Prostate gland (tissue), 2 donors: ENCODE results near the gene MRAP.

Experiments
- POLR2A ChIP-seq: fragments of 450-650 bp; IDR thresholded peaks from one replicate; pipeline ENCODE4 v1.6.1; 2016; ENCODE audit warnings: antibody characterized with exemption, mild to moderate bottlenecking
- TF ChIP-seq, protein P1 (sequence below), 4 experiments: fragments of 200-600 bp in 2 of 4; fragments of 450-650 bp in 2 of 4; sonication (generic) in 2 of 4; IDR thresholded peaks; 1 replicate in 3 of 4; 2 replicates in 1 of 4; pipeline ENCODE4 v1.5.1; 2016 to 2019; ENCODE audit warnings: antibody characterized with exemption in 4 of 4, mild to moderate bottlenecking in 2 of 4, moderate library complexity in 2 of 4

DNA sequence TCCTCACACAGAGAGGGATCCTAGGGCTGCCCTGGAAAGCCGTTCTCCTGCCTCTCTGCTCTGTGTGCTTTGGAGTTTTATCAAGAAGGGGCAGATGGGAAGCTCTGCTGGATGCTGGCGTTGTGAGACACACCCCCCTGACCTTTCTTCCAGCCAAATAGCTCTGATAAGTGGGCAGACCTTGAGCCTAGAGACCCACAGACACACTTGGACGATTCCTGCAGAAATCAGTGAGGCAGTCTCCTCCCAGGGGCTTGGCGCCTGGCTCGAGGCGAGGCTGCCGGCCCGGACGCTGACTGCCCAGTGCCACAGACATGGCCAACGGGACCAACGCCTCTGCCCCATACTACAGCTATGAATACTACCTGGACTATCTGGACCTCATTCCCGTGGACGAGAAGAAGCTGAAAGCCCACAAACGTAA lies at the start of gene MRAP:
- TF ChIP-seq, protein P1, sequence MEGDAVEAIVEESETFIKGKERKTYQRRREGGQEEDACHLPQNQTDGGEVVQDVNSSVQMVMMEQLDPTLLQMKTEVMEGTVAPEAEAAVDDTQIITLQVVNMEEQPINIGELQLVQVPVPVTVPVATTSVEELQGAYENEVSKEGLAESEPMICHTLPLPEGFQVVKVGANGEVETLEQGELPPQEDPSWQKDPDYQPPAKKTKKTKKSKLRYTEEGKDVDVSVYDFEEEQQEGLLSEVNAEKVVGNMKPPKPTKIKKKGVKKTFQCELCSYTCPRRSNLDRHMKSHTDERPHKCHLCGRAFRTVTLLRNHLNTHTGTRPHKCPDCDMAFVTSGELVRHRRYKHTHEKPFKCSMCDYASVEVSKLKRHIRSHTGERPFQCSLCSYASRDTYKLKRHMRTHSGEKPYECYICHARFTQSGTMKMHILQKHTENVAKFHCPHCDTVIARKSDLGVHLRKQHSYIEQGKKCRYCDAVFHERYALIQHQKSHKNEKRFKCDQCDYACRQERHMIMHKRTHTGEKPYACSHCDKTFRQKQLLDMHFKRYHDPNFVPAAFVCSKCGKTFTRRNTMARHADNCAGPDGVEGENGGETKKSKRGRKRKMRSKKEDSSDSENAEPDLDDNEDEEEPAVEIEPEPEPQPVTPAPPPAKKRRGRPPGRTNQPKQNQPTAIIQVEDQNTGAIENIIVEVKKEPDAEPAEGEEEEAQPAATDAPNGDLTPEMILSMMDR (IDR thresholded peaks at IDR 0.05) = no peak
- TF ChIP-seq POLR2A = no peak
